H9 (cell line): Measurements from ENCODE around the gene IGSF5. TPM values are rescaled to one million over a fixed set of nuclear protein-coding genes. Genes with fewer than 3 reads are reported as not detected.
"Not testable (repeated sequence)": the region's sequence is repeated elsewhere in the genome, so short reads cannot be mapped to it uniquely, and the experiment has no call there.

Experiments
- DNase-seq: peaks from one replicate; pipeline ENCODE4 v3.0.0-alpha.2; 2017
- H2AFZ ChIP-seq: one replicate; pipeline ENCODE4 v1.6.1; 2013; ENCODE audit warnings: mild to moderate bottlenecking, low read length, control low read depth, moderate library complexity
- H2AK5ac ChIP-seq: 2 replicates; pipeline ENCODE4 v1.6.1; 2013; ENCODE audit warnings: low read length, control low read depth, mixed read lengths; ENCODE audit not compliant: insufficient read length
- H2BK120ac ChIP-seq: one replicate; pipeline ENCODE4 v1.6.1; 2013; ENCODE audit warnings: low read depth, mild to moderate bottlenecking, low read length, control low read depth, inconsistent platforms; ENCODE audit not compliant: poor library complexity, severe bottlenecking
- H2BK12ac ChIP-seq: 2 replicates; pipeline ENCODE4 v1.6.1; 2013; ENCODE audit warnings: low read length, control low read depth, mixed read lengths, low read depth; ENCODE audit not compliant: insufficient read length
- H2BK15ac ChIP-seq: 2 replicates; pipeline ENCODE4 v1.6.1; 2013; ENCODE audit warnings: low read depth, low read length, control low read depth
- H2BK20ac ChIP-seq: one replicate; pipeline ENCODE4 v1.6.1; 2013; ENCODE audit warnings: low read depth, mild to moderate bottlenecking, low read length, control low read depth, inconsistent platforms; ENCODE audit not compliant: poor library complexity, severe bottlenecking
- H2BK5ac ChIP-seq: 2 replicates; pipeline ENCODE4 v1.6.1; 2013; ENCODE audit warnings: low read length, control low read depth, mixed read lengths; ENCODE audit not compliant: insufficient read length
- H3K14ac ChIP-seq: 2 replicates; pipeline ENCODE4 v1.6.1; 2013; ENCODE audit warnings: low read length, control low read depth; ENCODE audit not compliant: insufficient read depth
- H3K18ac ChIP-seq: 2 replicates; pipeline ENCODE4 v1.6.1; 2013; ENCODE audit warnings: low read depth, mild to moderate bottlenecking, mixed read lengths, low read length, control low read depth; ENCODE audit not compliant: insufficient read length
- H3K23ac ChIP-seq: 2 replicates; pipeline ENCODE4 v1.6.1; 2013; ENCODE audit warnings: low read length, control low read depth, mixed read lengths, low read depth; ENCODE audit not compliant: insufficient read length
- H3K23me2 ChIP-seq: 2 replicates; pipeline ENCODE4 v1.6.1; 2013; ENCODE audit warnings: low read depth, mild to moderate bottlenecking, mixed read lengths, low read length, control low read depth; ENCODE audit not compliant: insufficient read length, poor library complexity, severe bottlenecking
- H3K27ac ChIP-seq: 2 replicates; pipeline ENCODE4 v1.5.1; 2013; ENCODE audit warnings: low read length, control low read depth, mixed read lengths, low read depth; ENCODE audit not compliant: insufficient read length
- H3K27me3 ChIP-seq: 2 replicates; pipeline ENCODE4 v1.6.1; 2013; ENCODE audit warnings: low read length, control low read depth, inconsistent platforms; ENCODE audit not compliant: insufficient read depth
- H3K4ac ChIP-seq: 2 replicates; pipeline ENCODE4 v1.6.1; 2013; ENCODE audit warnings: low read depth, mild to moderate bottlenecking, control low read depth, inconsistent platforms, low read length, moderate library complexity
- H3K4me1 ChIP-seq: 2 replicates; pipeline ENCODE4 v1.6.1; 2013; ENCODE audit warnings: low read length, control low read depth, inconsistent platforms; ENCODE audit not compliant: insufficient read depth
- H3K4me2 ChIP-seq: 2 replicates; pipeline ENCODE4 v1.6.1; 2013; ENCODE audit warnings: low read length, control low read depth, mixed read lengths; ENCODE audit not compliant: insufficient read length, insufficient read depth
- H3K56ac ChIP-seq: 2 replicates; pipeline ENCODE4 v1.6.1; 2013; ENCODE audit warnings: low read depth, mild to moderate bottlenecking, mixed read lengths, low read length, control low read depth; ENCODE audit not compliant: insufficient read length
- H3K79me1 ChIP-seq: 2 replicates; pipeline ENCODE4 v1.6.1; 2013; ENCODE audit warnings: low read depth, mild to moderate bottlenecking, moderate library complexity, low read length, control low read depth, inconsistent platforms; ENCODE audit not compliant: insufficient read depth, poor library complexity, severe bottlenecking
- H3K79me2 ChIP-seq: 2 replicates; pipeline ENCODE4 v1.6.1; 2013; ENCODE audit warnings: low read length, control low read depth, inconsistent platforms; ENCODE audit not compliant: insufficient read depth
- H3K9ac ChIP-seq: 2 replicates; pipeline ENCODE4 v1.6.1; 2013; ENCODE audit warnings: low read length, control low read depth, mixed read lengths; ENCODE audit not compliant: insufficient read length; ENCODE audit errors: extremely low read depth
- H3K9me3 ChIP-seq: one replicate; pipeline ENCODE4 v1.6.1; 2013; ENCODE audit warnings: low read depth, low read length, inconsistent platforms; ENCODE audit not compliant: control insufficient read depth
- H3T11ph ChIP-seq: one replicate; pipeline ENCODE4 v1.6.1; 2013; ENCODE audit warnings: mild to moderate bottlenecking, low read length, control low read depth, inconsistent platforms
- H4K20me1 ChIP-seq: one replicate; pipeline ENCODE4 v1.6.1; 2013; ENCODE audit not compliant: control insufficient read depth, insufficient read length, insufficient read depth
- H4K5ac ChIP-seq: 2 replicates; pipeline ENCODE4 v1.6.1; 2013; ENCODE audit warnings: low read depth, mild to moderate bottlenecking, mixed read lengths, low read length, control low read depth; ENCODE audit not compliant: insufficient read length
- H4K8ac ChIP-seq: replicated peaks from 2 replicates; pipeline ENCODE4 v1.6.1; 2013; ENCODE audit warnings: low read length, control low read depth, mixed read lengths, low read depth; ENCODE audit not compliant: insufficient read length
- H4K91ac ChIP-seq: 2 replicates; pipeline ENCODE4 v1.6.1; 2013; ENCODE audit warnings: low read depth, mild to moderate bottlenecking, moderate library complexity, mixed read lengths, low read length, control low read depth; ENCODE audit not compliant: insufficient read length
- H3K27ac Mint-ChIP-seq, 3 experiments: 2 replicates in 2 of 3; 3 replicates in 1 of 3; pipeline ENCODE4 v1.8.0; 2020 to 2021; ENCODE audit warnings: mixed read lengths in 3 of 3, mild to moderate bottlenecking in 1 of 3, moderate library complexity in 1 of 3
- H3K27me3 Mint-ChIP-seq: 2 replicates; pipeline ENCODE4 v1.8.0; 2021; ENCODE audit warnings: low read depth, mild to moderate bottlenecking, moderate library complexity, mixed read lengths
- H3K36me3 Mint-ChIP-seq, 3 experiments: 2 replicates in 2 of 3; 3 replicates in 1 of 3; pipeline ENCODE4 v1.8.0; 2020 to 2021; ENCODE audit warnings: low read depth in 3 of 3, mixed read lengths in 3 of 3; ENCODE audit not compliant: insufficient read depth in 1 of 3
- H3K4me1 Mint-ChIP-seq, 2 experiments: 2 replicates each; pipeline ENCODE4 v1.8.0; 2020; ENCODE audit warnings: mixed read lengths in 2 of 2
- H3K4me3 Mint-ChIP-seq, 2 experiments: 2 replicates in 1 of 2; 3 replicates in 1 of 2; pipeline ENCODE4 v1.8.0; 2020 to 2021; ENCODE audit warnings: mild to moderate bottlenecking in 2 of 2, mixed read lengths in 2 of 2, moderate library complexity in 1 of 2
- H3K9me3 Mint-ChIP-seq, 2 experiments: 2 replicates in 1 of 2; 3 replicates in 1 of 2; pipeline ENCODE4 v1.8.0; 2020; ENCODE audit warnings: mild to moderate bottlenecking in 2 of 2, mixed read lengths in 2 of 2, moderate library complexity in 1 of 2
- CTCF ChIP-seq: fragments of 200-600 bp; sonication (generic); conservative IDR thresholded peaks from 3 replicates; pipeline ENCODE4 v1.8.0; 2021; ENCODE audit warnings: antibody characterized with exemption, mild to moderate bottlenecking
- WGBS: extraction: QIAGEN DNeasy Blood & Tissue Kit; methylation state at CpG from one replicate; pipeline ENCODE4 v1.1.7; 2013; ENCODE audit warnings: missing lambda C conversion rate, low lambda C conversion rate, mixed read lengths; ENCODE audit not compliant: insufficient read length; ENCODE audit errors: extremely low coverage; 5-methylcytosine and 5-hydroxymethylcytosine counted together
- total RNA-seq: library from RNA; stranded (reverse); gene quantifications from 2 replicates; pipeline ENCODE4 v1.2.1, GENCODE V29; 2021

Gene IGSF5
- total RNA-seq, 1 experiment from 2014 or later: 2.1 TPM

GRCh38 chr21:39738566-39738965 lies 6.4 kb upstream of the IGSF5 start:
- no peaks in the 10 kb centered on the region for H3K27me3 ChIP-seq
- H3K4me1 ChIP-seq: no peaks in the 10 kb centered on the region
- no peaks in the 10 kb centered on the region for H3K23me2 ChIP-seq
- H3K4ac ChIP-seq: no peak overlapping the region
- no peak overlapping the region for H3T11ph ChIP-seq
- Mint-ChIP-seq H3K4me3 (no peak overlapping the region), H3K27ac (no peak overlapping the region), H3K4me1 (peaks cover 10 to 11% of the 10 kb centered on the region in 2 experiments; a peak in 1 of 4 replicates), H3K36me3 (peaks cover 0 to 3% (median 0%) of the 10 kb centered on the region in 3 experiments; a peak in 3 of 7 replicates), H3K27me3 (no peaks in the 10 kb centered on the region; the same call in 1 of the 2 replicates), H3K9me3 (peaks cover 0 to 6% of the 10 kb centered on the region in 2 experiments; a peak in 2 of 5 replicates)
- H2BK20ac ChIP-seq: no peak overlapping the region
- H3K56ac ChIP-seq: no peak overlapping the region
- H2BK120ac ChIP-seq: no peak overlapping the region
- no peak overlapping the region for H2BK5ac ChIP-seq
- no peak overlapping the region for H2AK5ac ChIP-seq
- no peaks in the 10 kb centered on the region for H3K79me2 ChIP-seq
- H2BK12ac ChIP-seq: no peak overlapping the region
- no peak overlapping the region for H3K27ac ChIP-seq
- H3K23ac ChIP-seq: no peak overlapping the region
- TF ChIP-seq CTCF: no peak
- H3K18ac ChIP-seq: no peak overlapping the region
- no peak overlapping the region for H2BK15ac ChIP-seq
- H3K9ac ChIP-seq: no peak overlapping the region
- no peaks in the 10 kb centered on the region for H4K20me1 ChIP-seq
- WGBS: no CpG with 5 or more reads among the region's 6 CpGs
- no peaks in the 10 kb centered on the region for H3K79me1 ChIP-seq
- no peak overlapping the region for H3K4me2 ChIP-seq
- H4K5ac ChIP-seq: no peak overlapping the region
- H4K8ac ChIP-seq: no peak overlapping the region
- no peak overlapping the region for H2AFZ ChIP-seq
- no peak overlapping the region for H4K91ac ChIP-seq
- no peak for DNase-seq
- H3K9me3 ChIP-seq: no peaks in the 10 kb centered on the region
- H3K14ac ChIP-seq: no peak overlapping the region

GRCh38 chr21:39739531-39739930 lies 5.5 kb upstream of the IGSF5 start:
- not testable (repeated sequence) for H3K9me3 ChIP-seq, H3K14ac ChIP-seq, H2BK15ac ChIP-seq, H3K4me1 ChIP-seq, H3K9me3 Mint-ChIP-seq, H3K79me2 ChIP-seq, H2AFZ ChIP-seq, H3K4me3 Mint-ChIP-seq, H3K23ac ChIP-seq, H2BK5ac ChIP-seq, H3K27me3 ChIP-seq, H3K4me2 ChIP-seq, H4K5ac ChIP-seq, H2BK20ac ChIP-seq, H3K4ac ChIP-seq, H3K79me1 ChIP-seq, H4K91ac ChIP-seq, H3K18ac ChIP-seq, H3T11ph ChIP-seq, H3K36me3 Mint-ChIP-seq, H4K20me1 ChIP-seq, H4K8ac ChIP-seq, DNase-seq, H3K56ac ChIP-seq, H3K27ac ChIP-seq, H3K23me2 ChIP-seq, H2AK5ac ChIP-seq, H2BK12ac ChIP-seq, H2BK120ac ChIP-seq, H3K27ac Mint-ChIP-seq, H3K9ac ChIP-seq, H3K27me3 Mint-ChIP-seq
- peaks cover 11 to 15% of the 10 kb centered on the region in 2 experiments; a peak in 3 of 4 replicates for H3K4me1 Mint-ChIP-seq
- WGBS: no CpG with 5 or more reads among the region's 5 CpGs
